Fibroblast of lung (primary cell): ENCODE data around the gene ANO6. TPM values are rescaled to one million over a fixed set of nuclear protein-coding genes. Genes with fewer than 3 reads are reported as not detected.

ENCODE experiments used
- DNase-seq, 2 donors: peaks; one replicate each; pipeline versions ENCODE4 v3.0.0 to v3.0.0-alpha.2; 2010; ENCODE audit warnings: low read depth in 2 of 2
- H2AFZ ChIP-seq: 2 replicates; pipeline ENCODE4 v1.5.1; 2012; ENCODE audit warnings: low read length, control low read depth, inconsistent platforms
- H3K27ac ChIP-seq: 2 replicates; pipeline ENCODE4 v1.5.1; 2011; ENCODE audit warnings: low read length, control low read depth; ENCODE audit not compliant: insufficient read depth
- H3K27me3 ChIP-seq: 2 replicates; pipeline ENCODE4 v1.5.1; 2011; ENCODE audit warnings: mild to moderate bottlenecking, low read length; ENCODE audit not compliant: control insufficient read depth, insufficient read depth
- H3K36me3 ChIP-seq: 2 replicates; pipeline ENCODE4 v1.5.1; 2011; ENCODE audit warnings: low read length; ENCODE audit not compliant: control insufficient read depth, insufficient read depth
- H3K4me1 ChIP-seq: 2 replicates; pipeline ENCODE4 v1.5.1; 2011; ENCODE audit warnings: low read length; ENCODE audit not compliant: control insufficient read depth, insufficient read depth; ENCODE audit errors: extremely low read depth
- H3K4me2 ChIP-seq: 2 replicates; pipeline ENCODE4 v1.5.1; 2011; ENCODE audit warnings: low read length, control low read depth; ENCODE audit not compliant: insufficient read depth; ENCODE audit errors: extremely low read depth
- H3K4me3 ChIP-seq, 4 experiments: fragments of 200-600 bp in 1 of 4; sonication (generic) in 1 of 4; replicated peaks in 1 of 4; 2 replicates each; pipeline ENCODE4 v1.5.1; 2011 to 2016; ENCODE audit warnings: low read length in 4 of 4, low read depth in 3 of 4, mild to moderate bottlenecking in 3 of 4, control low read depth in 2 of 4, inconsistent platforms in 1 of 4, mixed read lengths in 1 of 4; ENCODE audit not compliant: insufficient read depth in 1 of 4; ENCODE audit errors: control extremely low read depth in 1 of 4
- H3K79me2 ChIP-seq: 2 replicates; pipeline ENCODE4 v1.5.1; 2012; ENCODE audit warnings: mild to moderate bottlenecking, low read length, inconsistent platforms; ENCODE audit not compliant: control insufficient read depth, insufficient read depth
- H3K9ac ChIP-seq: 2 replicates; pipeline ENCODE4 v1.5.1; 2011; ENCODE audit warnings: mild to moderate bottlenecking, low read length, control low read depth; ENCODE audit not compliant: insufficient read depth
- H3K9me3 ChIP-seq: 2 replicates; pipeline ENCODE4 v1.5.1; 2012; ENCODE audit warnings: low read depth, low read length; ENCODE audit not compliant: control insufficient read depth, insufficient read depth
- H4K20me1 ChIP-seq: 2 replicates; pipeline ENCODE4 v1.5.1; 2011; ENCODE audit warnings: low read length; ENCODE audit not compliant: control insufficient read depth, insufficient read depth; ENCODE audit errors: extremely low read depth
- EZH2 ChIP-seq: IDR thresholded peaks from 2 replicates; pipeline ENCODE4 v1.5.1; 2012; ENCODE audit warnings: low read length, control low read depth, mild to moderate bottlenecking; ENCODE audit errors: missing control alignments
- polyA plus RNA-seq, 2 donors: library from polyadenylated mRNA; depleted of rRNA in 1 of 2; stranded (reverse) in 1 of 2; unstranded in 1 of 2; fragments of >200 nt; gene quantifications; 2 replicates each; pipeline ENCODE4 v1.2.1, GENCODE V29; 2011 to 2012; ENCODE audit warnings: missing spikeins in 1 of 2
- total RNA-seq: library from RNA; depleted of rRNA; stranded (reverse); fragments of >200 nt; gene quantifications from 2 replicates; pipeline ENCODE4 v1.2.1, GENCODE V29; 2014
- TF ChIP-seq, protein P1 (sequence below), 2 donors: IDR thresholded peaks in 1 of 2; conservative IDR thresholded peaks in 1 of 2; 1 replicate in 1 of 2; 2 replicates in 1 of 2; pipeline ENCODE4 v1.5.1; 2011 to 2012; ENCODE audit warnings: low read length in 2 of 2, control low read depth in 1 of 2, inconsistent platforms in 1 of 2, low read depth in 1 of 2, mild to moderate bottlenecking in 1 of 2

The ANO6 gene
- total and polyA plus RNA-seq, 2 donors (not counting 1 experiment from before 2014, with no cell fraction given): 59.1 to 69.1 TPM

DNA sequence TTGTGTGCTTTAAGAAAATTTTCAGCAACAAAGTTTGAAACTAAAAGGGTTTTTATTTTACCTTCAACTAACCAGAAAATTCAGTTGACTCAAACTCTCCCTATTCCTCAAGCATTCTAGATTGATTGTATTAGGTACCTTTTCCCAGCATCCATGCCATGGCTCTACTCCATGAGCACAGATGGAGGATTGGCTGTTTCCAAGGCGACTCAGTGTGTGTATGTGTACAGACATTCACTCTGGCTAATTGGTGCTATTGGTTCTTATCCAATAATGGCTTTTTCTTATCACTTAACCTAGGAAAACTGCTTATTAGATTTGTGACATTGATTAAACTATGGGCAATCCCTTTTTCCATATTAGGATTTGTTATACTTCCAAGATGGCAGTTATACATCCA lies 202.6 kb downstream of the ANO6 start:
- no peaks in the 10 kb centered on the region for H4K20me1 ChIP-seq
- DNase-seq: no peak
- no peak overlapping the region for H2AFZ ChIP-seq
- no peaks in the 10 kb centered on the region for H3K79me2 ChIP-seq
- H3K9ac ChIP-seq: no peak overlapping the region
- H3K4me2 ChIP-seq: no peak overlapping the region
- H3K27ac ChIP-seq: no peak overlapping the region
- no peak overlapping the region for H3K4me3 ChIP-seq
- H3K27me3 ChIP-seq: no peaks in the 10 kb centered on the region
- H3K36me3 ChIP-seq: peaks cover 2% of the 10 kb centered on the region
- TF ChIP-seq, protein P1, sequence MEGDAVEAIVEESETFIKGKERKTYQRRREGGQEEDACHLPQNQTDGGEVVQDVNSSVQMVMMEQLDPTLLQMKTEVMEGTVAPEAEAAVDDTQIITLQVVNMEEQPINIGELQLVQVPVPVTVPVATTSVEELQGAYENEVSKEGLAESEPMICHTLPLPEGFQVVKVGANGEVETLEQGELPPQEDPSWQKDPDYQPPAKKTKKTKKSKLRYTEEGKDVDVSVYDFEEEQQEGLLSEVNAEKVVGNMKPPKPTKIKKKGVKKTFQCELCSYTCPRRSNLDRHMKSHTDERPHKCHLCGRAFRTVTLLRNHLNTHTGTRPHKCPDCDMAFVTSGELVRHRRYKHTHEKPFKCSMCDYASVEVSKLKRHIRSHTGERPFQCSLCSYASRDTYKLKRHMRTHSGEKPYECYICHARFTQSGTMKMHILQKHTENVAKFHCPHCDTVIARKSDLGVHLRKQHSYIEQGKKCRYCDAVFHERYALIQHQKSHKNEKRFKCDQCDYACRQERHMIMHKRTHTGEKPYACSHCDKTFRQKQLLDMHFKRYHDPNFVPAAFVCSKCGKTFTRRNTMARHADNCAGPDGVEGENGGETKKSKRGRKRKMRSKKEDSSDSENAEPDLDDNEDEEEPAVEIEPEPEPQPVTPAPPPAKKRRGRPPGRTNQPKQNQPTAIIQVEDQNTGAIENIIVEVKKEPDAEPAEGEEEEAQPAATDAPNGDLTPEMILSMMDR (conservative IDR thresholded peaks at IDR 0.05 in 1 of 2, IDR thresholded peaks at IDR 0.05 in 1 of 2; ENCODE audit: low read depth in 1 of 2, low read length in 2 of 2): no peak
- TF ChIP-seq EZH2: no peak
- H3K4me1 ChIP-seq: peaks cover 5% of the 10 kb centered on the region
- H3K9me3 ChIP-seq: no peaks in the 10 kb centered on the region

DNA sequence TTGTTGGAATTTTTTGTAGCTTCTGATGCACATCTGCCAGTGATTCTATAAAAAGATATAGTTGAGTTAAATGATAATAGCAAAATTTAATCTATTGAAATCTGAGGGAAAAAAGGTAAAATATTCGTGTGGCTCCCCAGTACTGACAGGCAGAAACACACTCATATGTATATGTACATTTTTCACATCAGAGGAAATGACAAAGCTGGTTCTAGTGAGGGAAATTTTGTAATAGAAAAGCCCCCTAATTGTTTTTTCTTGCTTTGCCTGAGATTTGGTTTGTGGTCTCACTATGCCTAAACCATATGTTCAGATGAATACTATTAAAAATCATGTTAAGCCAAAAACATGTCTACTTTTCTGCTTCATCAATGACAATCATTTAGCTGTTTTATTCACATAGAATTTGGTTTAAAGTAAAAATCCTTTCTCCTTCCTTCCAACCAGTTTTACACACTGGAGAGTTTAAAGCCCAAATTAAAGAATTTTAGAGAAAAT lies 203.5 kb downstream of the ANO6 start:
- H4K20me1 ChIP-seq: no peaks in the 10 kb centered on the region
- H3K4me3 ChIP-seq: no peak overlapping the region
- no peak overlapping the region for H3K27ac ChIP-seq
- peaks cover 2% of the 10 kb centered on the region for H3K36me3 ChIP-seq
- no peaks in the 10 kb centered on the region for H3K27me3 ChIP-seq
- H2AFZ ChIP-seq: no peak overlapping the region
- no peak overlapping the region for H3K9ac ChIP-seq
- H3K79me2 ChIP-seq: no peaks in the 10 kb centered on the region
- no peak overlapping the region for H3K4me2 ChIP-seq
- TF ChIP-seq, protein P1 (conservative IDR thresholded peaks at IDR 0.05 in 1 of 2, IDR thresholded peaks at IDR 0.05 in 1 of 2; ENCODE audit: low read depth in 1 of 2, low read length in 2 of 2): no peak
- no peak for TF ChIP-seq EZH2
- DNase-seq: no peak
- no peaks in the 10 kb centered on the region for H3K9me3 ChIP-seq
- peaks cover 5% of the 10 kb centered on the region for H3K4me1 ChIP-seq

- DNase-seq: no peak
- Histone ChIP-seq H3K4me1 (no peaks in the 10 kb centered on the region), H3K27ac (no peak overlapping the region), H3K9me3 (no peaks in the 10 kb centered on the region), H3K4me2 (no peak overlapping the region), H3K9ac (no peak overlapping the region), H3K27me3 (no peaks in the 10 kb centered on the region), H2AFZ (no peak overlapping the region), H4K20me1 (no peaks in the 10 kb centered on the region), H3K4me3 (no peak overlapping the region), H3K36me3 (peaks cover 2% of the 10 kb centered on the region), H3K79me2 (no peaks in the 10 kb centered on the region)
- TF ChIP-seq EZH2: no peak
- TF ChIP-seq, protein P1 (conservative IDR thresholded peaks at IDR 0.05 in 1 of 2, IDR thresholded peaks at IDR 0.05 in 1 of 2; ENCODE audit: low read depth in 1 of 2, low read length in 2 of 2): no peak
Observed at GRCh38 chr12:45421736-45422135, 205.8 kb downstream of the ANO6 start.
